A549 (cell line): ENCODE measurements around the gene ZNF750.

Source experiments
- POLR2A ChIP-seq: IDR thresholded peaks from 2 replicates; pipeline ENCODE4 v1.6.1; 2012; ENCODE audit warnings: mild to moderate bottlenecking, low read length
- ZNF302 ChIP-seq: fragments of 250-450 bp; sonication (Bioruptor Pico); IDR thresholded peaks from 2 replicates; pipeline ENCODE4 v1.9.0; 2021; ENCODE audit warnings: inconsistent platforms, mild to moderate bottlenecking, moderate library complexity

DNA sequence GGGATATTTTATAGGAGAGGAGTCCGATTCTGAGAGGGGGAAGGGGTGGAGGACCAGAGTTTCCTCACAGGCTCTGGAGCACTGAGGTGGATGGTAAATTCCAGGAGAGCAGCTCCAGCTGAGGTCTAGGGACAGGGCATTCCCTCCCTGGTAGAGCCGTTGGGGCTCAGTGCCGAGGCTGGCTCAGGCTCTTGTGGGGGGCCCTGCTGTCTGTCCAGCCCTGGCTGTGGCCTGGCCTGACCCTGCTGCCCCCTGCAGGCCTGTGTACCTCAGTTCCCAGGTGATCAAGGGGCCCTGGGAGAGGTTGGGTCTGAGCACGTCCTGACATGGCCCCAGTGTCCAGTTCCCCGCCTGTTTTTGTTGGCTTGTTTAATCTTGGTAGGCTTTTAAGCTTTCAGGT, 16.8 kb downstream of the ZNF750 start:
- TF ChIP-seq POLR2A (no peak), ZNF302 (CRISPR knock-in tag) (no peak)
